NCI-H2029 treated with DMSO at 0.1 percent for 48 hours (cell line): Measurements from ENCODE around the gene GALNT10.

ENCODE experiments used
- DNase-seq: peaks from one replicate; lab custom pipeline; 2025; lab: John Stamatoyannopoulos, UW

GALNT10 gene

GRCh38 chr5:154268073-154268472, 77.5 kb downstream of the GALNT10 start:
- no peak for DNase-seq

GRCh38 chr5:154269414-154269813, 78.9 kb downstream of the GALNT10 start:
- no peak for DNase-seq

- no peak for DNase-seq
These were observed 80.9 kb downstream of the GALNT10 start for GRCh38 chr5:154271466-154271865.

GRCh38 chr5:154271936-154272514, 81.5 kb downstream of the GALNT10 start:
- no peak for DNase-seq

GRCh38 chr5:154273028-154273617, 82.6 kb downstream of the GALNT10 start:
- DNase-seq = no peak

GRCh38 chr5:154273963-154274827, 83.7 kb downstream of the GALNT10 start:
- no peak for DNase-seq

- no peak for DNase-seq
These were observed 84.3 kb downstream of the GALNT10 start for GRCh38 chr5:154274828-154275185.

GRCh38 chr5:154275566-154275965, 85.0 kb downstream of the GALNT10 start:
- no peak for DNase-seq

GRCh38 chr5:154276261-154276972, 85.9 kb downstream of the GALNT10 start:
- no peak for DNase-seq

GRCh38 chr5:154276973-154277331, 86.4 kb downstream of the GALNT10 start:
- no peak for DNase-seq

- DNase-seq = no peak
These were observed 87.0 kb downstream of the GALNT10 start for GRCh38 chr5:154277499-154277898.

- no peak for DNase-seq
These were observed 87.7 kb downstream of the GALNT10 start for GRCh38 chr5:154278186-154278585.

- no peak for DNase-seq
These were observed 88.4 kb downstream of the GALNT10 start for GRCh38 chr5:154278908-154279307.

GRCh38 chr5:154284433-154284832, 93.9 kb downstream of the GALNT10 start:
- DNase-seq = no peak

GRCh38 chr5:154285661-154286408, 95.3 kb downstream of the GALNT10 start:
- DNase-seq = no peak

- DNase-seq = no peak
These were observed 96.0 kb downstream of the GALNT10 start for GRCh38 chr5:154286557-154286956.

- DNase-seq = no peak
These were observed 96.6 kb downstream of the GALNT10 start for GRCh38 chr5:154287136-154287535.

- no peak for DNase-seq
These were observed 97.6 kb downstream of the GALNT10 start for GRCh38 chr5:154288145-154288544.

GRCh38 chr5:154291917-154292316, 101.4 kb downstream of the GALNT10 start:
- DNase-seq = no peak

- DNase-seq = no peak
These were observed 102.7 kb downstream of the GALNT10 start for GRCh38 chr5:154293219-154293618.

GRCh38 chr5:154295551-154295950, 105.0 kb downstream of the GALNT10 start:
- DNase-seq = no peak
